ENCODE data around the gene ERC1. TPM values are rescaled to one million over a fixed set of nuclear protein-coding genes. Genes with fewer than 3 reads are reported as not detected.

ERC1 gene
- total RNA-seq, 1 donor from 2014 or later: 40.1 TPM

DNA sequence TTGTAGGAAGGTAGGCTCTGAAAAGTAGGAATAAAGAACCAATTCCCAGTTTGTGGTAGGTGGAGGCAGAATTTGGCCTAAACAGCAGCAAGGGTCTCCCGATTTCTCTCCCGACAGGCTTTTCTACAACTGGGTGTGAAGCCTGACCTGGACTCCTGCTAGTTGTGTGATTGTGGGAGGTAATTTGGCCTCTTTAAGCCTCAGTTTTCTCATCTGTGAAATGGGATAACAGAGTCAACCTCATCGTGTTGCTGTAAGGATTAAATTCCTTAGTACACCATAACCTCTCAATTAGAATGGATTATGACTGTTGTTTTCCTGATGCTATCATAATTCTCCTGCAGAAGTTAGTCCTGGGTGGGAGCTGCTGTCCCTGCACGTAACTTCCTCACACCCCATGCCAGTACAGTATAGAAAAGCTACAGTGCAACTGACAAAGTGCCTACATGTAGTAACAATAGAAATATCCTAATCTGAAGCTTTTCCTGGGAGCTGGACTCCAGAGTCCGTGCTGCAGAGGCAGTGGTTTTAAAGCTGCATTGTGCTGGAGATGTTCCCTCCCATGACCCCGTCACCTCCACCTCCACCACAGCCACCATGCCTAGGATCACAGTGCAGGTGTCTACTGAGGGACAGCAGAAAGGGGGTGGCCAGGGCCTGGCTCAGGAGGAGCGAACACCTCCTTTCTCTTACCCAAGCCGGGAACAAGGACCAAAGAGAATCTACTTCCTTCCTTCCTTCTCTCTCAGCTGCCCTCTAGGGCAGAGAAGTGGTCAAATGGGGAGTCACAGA lies 526.9 kb downstream of the ERC1 start:
- DNase-seq: no peak

DNA sequence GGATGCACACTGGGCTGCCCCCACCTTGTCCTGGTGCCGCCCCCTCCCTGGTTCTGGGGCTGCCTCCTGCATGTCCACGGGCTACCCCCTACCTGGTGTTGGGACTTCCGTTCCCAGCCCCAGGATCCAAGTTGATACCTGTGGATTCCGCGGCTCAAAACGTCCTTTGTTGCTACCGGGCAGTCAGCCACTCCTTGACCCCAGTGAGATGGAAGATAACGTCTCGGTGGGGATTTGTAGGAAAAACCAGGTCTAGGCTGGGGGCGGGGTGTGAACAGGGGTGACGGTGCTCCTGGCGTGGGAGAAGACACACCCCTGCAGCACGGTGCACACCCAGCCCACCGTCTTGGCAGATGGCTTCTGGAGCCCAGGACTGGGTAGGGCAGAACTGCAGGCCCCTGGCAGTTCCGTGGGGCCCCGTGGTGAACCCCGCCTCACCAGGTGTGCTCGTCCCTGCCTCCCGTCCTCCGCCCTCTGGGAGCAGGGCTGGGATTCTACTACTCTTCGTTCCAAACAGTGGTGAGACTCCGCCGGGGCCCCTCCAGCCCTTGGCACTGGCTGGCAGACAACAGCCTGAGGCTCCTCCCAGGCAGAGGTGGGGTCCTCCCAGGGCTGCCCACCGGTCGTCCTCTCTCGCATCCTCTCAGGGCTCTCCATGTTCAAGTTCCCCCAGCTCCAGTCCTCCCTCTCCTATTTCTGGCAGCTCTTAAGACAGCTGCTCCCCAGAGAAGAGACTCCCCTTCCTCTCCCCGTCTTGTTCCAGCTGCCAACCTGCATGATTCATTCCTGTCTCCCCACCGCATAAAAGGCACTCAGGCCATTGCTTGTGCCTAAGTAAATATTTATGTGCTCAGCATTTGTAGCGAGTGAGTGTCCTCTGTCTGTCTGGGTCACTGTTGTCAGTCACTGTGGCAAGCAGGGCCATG lies 527.8 kb downstream of the ERC1 start:
- no peak for DNase-seq

DNA sequence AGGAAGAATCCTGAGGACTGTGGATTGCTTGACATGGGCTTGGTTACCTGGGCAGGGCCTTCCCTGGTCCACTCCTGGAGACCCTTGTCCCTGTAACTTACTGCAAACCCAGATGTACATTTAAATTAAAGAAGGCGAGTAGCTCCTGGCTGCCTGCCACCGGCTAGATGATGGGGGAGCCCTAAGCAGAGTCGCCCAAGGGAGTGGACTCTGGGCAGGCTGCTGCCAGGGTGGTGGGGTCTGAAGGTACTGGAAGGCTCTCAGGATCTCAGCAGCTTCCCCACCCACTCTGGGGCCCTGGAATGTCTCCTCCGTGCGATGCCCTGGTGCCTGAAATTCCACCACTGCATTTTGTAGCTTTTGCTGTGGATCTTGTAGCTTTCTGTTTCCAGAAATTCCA lies 528.6 kb downstream of the ERC1 start:
- DNase-seq: no peak

DNA sequence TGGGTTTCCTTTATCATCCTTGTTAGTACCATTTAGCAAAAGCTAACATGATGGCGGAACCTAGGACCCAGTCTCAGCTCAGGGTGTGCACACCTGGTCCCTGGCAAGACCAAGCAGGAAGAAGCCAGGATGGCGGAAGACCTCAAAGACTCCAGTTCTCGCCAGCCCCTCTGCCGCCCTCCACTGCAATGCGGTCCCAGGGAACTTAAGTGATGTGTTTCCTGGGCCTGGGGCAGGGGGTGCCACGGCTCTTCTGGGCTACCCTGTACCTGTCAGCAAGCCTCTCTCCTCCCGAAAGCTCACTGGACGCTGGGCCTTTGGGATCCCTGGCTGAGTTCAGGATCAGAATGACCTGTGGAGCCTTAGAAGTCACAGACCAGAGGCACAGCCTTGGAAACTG lies 532.0 kb downstream of the ERC1 start:
- no peak for DNase-seq

DNA sequence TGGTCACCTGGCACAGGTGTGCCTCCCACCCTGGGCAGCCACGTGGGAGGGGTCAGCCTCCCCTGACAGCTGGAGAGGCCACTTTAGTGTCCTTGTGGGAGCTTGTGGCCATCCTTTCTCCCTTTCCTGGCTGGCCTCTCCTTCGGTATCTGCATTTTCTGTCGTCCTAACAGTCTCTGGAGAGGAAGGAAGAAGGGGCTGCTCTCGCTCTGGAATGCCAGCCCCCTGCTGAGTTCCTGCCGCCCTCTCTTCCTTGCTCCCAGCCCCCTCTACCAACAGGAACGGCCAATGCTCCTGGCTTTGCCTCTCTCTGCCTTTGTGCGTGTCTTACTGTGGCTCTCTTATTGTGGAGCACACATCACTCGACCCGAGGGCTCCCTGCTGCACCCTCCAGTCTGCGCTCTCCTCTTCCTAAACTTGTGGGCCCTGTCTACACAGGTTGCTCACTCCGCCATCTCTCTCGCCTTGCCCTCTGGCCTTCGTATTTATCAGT lies 532.6 kb downstream of the ERC1 start:
- DNase-seq: no peak

DNA sequence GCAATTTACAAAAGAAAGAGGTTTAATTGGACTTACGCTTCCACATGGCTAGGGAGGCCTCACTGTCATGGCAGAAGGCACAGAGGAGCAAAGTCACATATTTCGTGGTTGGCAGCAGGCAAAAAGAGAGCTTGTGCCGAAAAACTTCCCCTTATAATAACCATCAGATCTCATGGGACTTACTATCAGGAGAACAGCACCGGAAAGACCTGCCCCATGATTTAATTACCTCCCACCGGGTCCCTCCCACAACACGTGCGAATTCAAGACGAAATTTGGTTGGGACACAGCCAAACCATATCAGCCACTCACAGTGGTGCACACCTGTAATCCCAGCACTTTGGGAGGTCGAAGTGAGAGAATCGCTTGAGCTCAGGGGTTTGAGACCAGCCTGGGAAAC lies 534.8 kb downstream of the ERC1 start:
- DNase-seq: no peak

DNA sequence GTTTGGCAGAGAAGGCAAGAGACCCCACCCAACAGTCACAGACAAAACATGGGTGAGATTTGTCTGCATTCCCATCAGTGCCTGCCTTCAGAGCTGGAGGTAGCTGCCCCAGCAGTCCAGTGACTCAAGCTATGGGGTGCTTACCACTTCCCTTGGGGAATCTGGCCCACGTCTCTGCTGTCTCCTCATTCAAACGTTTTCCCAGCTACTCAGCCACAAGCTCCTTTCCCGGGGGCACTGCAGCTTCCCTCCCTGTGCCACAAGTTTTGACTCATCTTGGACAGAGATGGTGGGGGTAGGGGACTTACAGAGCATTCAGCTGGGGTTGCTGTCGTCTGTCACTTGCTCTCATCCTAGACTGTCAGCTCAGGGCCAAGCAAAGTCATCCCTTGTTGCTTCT lies 536.8 kb downstream of the ERC1 start:
- DNase-seq: no peak

DNA sequence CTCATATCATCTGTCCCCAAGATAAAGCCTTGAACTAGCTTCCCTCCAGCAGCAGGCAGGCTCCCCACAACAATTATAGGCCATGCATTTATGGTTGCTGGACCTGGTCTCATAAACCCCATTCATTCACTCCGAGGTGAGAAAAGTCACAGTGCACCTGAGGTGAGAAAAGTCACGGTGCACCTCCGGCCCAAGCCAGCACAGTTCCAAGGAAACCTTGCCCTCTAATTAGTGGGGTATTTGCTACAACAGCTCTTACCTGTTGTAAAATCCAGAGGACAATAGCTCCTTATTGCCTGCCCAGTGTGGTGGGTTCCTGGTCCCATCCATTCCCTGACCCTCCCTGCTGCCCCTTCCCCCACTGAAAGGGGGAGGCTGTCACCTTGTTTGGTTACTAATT lies 537.8 kb downstream of the ERC1 start:
- DNase-seq: no peak

DNA sequence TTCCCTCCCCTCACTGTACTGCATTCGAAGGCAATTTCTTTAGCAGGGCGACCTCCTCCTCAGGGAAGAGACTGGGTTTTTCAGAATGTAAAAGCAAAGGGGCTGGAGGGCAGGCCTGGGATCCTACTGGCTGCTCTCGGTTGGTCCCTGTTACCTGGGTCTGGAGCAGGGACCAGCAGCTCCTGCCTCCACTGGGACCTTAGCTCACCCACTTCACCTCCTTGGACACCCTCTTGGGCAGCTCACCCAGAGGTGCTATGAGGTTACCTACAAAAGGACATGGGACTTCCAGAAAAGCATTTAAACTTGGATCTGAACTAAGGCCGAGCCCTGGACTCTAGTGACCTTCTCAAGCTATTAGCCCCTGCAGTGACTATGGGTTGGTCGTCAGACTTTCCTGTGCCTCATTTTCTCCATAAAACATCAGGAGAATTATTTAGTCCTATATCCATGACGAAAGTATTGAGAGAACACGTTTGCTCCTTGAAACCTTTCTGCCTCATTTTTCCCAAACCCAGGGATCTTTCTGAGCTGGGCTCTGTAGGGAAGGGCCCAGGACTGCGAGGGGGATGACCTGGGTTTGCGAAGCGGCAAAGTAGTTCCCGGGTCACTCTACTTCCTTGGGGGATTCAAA lies 538.3 kb downstream of the ERC1 start:
- DNase-seq: no peak

DNA sequence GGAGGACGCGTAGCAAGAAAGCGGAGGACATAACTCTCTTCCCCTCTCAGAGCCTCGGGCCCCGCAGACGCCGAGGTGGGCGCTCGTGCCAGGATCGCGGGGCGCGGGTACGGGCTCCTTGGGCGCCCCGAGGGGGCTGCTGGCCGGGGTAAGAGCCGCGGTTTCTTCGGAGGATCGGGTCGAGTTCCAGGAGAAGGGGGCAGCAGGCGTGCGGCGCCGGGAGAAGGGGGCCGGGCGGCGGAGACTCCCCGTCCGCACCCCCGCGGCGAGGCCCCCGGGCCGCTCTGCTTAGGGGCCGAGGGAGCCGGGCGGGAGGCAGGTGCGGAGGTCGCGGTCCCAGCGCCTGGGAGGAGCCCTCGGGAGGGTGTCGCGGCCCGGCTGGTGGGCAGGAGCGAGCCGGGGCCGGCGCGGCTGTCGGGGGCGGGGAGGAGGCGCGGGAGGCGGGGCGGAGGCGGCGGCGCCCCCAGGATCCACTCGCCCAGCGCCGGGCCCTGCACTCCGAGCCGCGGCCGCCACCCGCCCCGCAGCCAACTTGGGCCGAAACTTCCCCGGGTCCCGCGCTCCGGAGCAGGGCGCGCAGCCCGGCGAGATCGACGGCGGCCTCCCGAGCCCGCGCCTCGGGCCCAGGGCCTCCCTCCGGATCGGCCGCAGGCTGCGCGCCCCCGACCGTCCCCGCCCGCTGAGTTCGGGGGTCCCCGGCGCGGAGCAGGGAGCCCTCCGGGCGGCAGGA lies 539.0 kb downstream of the ERC1 start:
- no peak for DNase-seq

DNA sequence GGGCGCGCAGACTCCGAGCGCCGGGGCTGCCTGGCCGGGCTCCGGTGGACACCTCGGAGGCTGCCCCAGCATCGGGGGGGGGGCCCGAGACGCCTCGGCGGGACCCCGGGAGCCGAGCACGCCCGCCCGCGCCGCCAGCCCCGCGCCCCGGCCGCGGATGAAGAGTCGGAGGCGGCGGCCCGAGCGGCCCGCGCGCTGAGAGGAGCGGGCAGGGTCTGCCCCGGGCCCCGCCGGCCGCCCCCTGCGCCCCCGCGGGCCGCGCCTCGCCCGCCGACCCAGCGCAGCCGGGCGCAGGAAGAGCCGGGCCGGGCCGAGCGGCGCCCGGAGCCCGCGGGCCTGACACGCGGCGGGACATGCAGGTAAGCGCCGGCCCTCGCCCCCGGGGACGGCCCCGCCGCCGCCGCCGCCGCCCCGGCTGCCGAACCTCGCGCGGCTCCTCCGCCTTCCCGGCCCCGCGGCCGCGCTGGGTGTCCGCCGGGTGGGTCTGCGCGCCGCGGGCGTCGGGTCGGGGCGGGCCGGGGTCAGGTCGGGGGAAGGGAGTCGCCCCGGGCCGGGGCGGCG lies 539.6 kb downstream of the ERC1 start:
- no peak for DNase-seq

DNA sequence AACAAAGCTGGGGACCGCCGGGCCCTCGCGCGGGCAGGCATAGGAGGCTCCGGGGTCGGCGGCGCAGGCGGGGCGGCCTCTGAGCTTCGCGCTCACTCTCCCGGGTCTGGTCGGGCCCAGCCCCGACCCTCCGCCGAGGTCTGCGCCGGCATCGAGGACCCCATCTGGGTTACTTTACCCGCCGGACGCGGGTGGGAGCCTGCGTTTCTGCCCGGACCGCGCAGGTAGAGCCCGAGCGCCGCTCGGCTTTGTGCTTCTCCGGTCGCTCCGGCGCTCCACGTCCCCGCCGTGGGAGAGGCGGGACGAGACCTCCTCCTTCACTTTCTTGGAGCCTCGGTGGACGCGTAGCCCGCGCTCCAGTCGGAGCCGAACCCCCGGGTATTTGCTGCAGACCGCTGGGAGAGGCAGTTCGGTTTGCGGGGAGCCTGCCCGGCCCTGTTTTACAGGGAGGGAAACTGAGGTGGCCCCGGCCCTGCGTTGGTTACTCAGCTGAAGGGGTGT lies 540.2 kb downstream of the ERC1 start:
- DNase-seq: no peak

DNA sequence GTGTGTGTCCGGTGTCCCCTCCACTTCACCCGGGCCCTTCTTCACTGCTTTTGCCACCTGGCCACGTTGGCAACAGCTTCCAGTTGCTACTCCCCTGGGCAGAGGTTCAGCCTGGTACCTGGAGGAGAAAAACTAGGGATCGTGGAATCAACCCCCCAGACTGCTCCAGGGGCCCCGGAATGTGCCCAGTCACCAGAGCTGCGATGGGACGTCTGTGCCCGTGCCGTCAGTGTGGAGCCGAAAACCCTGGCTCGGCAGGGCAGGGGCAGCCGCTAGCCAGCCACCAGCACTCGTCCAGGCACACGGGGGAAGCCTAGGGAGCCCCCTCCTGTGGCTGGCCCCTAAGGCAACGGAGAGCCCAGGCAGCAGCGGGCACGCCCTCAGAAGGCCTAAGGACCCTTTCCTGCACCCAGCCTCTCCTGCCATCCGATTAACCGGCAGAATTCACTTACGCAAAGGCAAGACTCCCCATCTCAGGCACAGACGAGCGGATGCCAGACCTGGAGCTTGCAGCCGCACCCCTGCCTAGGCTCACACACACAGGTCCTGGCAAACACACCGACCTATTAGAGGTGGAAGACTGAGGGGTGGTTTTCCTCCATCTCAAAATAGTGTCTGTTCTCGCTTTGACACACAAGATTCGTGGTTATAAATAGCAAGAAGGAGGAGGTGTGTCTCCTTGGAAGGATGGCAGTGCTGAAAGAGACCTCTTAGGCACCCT lies 540.8 kb downstream of the ERC1 start:
- DNase-seq: no peak

DNA sequence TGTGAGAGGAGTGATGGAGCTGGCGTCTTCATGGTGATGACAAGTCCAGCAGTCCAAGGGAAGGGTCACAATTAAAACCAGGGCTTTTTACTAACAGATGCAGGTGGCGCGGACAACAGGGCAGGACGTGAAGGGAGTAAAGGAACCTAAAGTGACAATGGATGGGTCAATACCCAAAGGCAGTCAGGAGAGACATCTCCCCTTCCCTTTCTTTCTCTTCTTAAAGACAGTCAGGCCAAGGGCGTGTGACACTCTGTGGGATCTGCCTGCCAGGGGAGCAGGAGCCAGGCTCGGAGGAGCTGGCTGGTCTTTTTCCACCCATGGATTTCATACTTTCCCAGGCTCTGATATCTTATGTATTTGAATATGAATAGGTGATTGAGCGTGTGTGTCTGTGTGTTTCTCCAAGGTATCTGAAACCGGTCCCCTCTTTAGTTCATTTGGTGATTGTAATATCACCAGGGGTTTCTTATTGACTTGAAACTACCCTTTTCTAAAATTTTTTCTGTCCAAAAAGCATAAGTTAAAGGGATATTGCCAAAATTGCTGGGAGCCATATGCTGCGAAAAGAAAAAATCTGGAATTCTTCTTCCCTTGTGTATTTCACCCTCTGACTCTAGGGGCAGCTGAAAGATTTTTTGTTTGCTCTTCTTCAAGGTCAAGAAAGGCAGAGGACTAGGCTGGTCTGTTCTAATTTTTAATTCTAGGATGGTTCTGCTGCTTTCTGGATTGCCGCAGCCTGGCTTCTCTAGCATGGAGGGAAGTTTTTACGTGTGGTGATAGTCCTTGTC lies 541.5 kb downstream of the ERC1 start:
- no peak for DNase-seq

DNA sequence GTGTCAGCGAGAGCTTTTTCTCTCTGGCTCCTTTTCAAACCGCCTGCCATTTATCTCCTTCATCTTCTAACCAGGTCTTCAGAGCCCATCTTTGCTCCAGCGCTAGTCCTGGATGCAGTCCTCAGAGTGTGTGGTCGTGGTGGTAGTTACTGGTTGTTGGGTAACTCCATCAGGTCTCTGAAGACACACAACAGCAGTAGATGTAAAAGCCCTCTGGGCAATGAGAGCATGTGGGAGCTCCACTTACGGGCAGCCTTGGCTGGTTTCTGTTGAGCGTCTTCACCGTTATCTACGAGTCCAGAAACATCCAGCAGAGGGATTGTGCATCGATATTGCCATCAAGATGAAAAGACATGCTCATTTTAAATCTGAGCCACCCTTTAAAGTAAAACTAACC lies 542.2 kb downstream of the ERC1 start:
- no peak for DNase-seq

DNA sequence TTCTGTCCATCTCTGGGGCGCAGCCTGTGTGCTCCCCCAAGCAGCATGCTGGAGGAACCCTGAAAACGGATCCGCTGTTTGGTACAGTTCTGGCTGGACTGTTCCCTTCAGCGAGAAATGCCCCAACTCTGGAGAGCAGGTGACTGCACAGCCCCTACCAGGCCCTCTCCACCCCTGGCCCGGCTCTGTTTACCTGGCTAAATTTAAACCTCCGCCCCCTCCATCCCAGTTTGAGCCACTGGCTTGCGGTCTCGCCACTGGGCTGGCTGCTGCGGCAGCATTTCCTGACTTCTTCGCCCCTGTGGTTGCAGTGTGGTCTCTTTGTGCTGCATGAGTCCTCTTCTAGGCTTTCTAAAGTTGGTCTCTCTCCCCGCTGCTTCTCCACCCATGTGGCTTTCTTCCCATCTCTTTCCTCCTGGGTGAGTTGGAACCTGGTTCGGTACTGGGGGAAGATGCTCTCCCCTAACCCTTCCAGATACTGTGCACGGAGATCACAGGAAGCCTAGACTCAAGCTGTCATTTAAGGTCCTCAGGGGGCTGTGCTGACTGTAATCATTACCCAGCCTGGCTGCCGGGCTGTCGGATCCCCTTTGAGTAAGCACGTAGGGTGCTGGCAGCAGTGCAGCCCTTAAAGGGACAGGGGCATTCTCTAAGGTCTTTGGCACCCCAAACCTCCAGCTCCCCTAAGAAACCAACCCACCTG lies 542.7 kb downstream of the ERC1 start:
- no peak for DNase-seq

DNA sequence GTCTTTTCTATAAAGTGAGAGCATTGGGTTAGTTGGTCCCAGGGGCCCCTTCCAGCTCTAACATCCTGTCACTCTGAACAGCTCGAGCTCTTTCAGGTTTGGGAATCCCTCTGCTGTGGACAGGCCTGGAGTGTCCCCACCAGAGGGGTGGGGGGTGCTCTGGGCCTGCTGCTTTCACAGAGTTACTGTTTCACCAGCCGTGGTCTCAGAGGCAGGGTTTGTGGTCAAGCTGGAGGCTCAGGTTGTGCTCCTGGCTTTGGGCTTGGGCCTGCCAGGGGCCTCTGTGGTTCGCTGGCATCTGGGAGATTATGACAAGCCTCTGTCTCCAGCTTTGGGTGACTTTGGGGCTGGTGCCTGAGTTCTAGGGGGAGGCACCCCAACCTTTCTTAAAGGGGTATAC lies 543.7 kb downstream of the ERC1 start:
- no peak for DNase-seq

DNA sequence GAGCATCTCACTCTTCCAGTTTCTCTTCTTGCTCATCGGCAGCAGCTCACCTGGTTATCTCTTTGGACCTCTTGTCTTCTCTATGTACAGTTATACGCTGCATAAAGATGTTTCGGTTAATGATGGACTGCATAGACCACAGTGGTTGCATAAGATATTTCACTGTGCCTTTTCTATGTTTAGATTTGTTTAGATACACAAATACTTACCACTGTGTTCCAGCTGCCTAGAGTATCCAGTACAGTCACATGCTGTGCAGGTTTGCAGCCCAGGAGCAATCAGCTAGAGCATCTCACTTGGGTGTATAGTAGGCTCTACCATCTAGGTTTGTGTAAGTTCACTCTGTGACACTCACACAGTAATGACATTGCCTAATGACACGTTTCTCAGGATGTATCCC lies 545.8 kb downstream of the ERC1 start:
- no peak for DNase-seq

DNA sequence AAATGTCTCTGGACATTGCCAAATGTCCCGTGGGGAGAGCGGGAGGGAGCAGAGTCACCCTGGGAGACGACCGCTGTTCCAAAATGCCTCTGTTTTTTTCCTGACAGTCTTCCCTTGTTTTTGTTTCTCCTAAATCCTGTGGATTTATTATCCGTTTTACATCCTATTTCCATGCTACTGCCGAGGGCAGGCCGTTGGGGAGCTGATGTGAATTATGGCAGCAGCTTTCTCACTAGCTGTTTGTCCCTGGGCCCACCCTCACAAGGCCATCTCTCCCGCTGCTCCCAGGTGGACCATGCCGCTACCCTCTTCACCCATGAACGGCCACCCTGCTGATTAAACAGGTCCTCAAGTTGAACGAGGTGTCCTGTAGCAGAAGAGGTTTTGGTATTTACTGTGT lies 548.1 kb downstream of the ERC1 start:
- no peak for DNase-seq

DNA sequence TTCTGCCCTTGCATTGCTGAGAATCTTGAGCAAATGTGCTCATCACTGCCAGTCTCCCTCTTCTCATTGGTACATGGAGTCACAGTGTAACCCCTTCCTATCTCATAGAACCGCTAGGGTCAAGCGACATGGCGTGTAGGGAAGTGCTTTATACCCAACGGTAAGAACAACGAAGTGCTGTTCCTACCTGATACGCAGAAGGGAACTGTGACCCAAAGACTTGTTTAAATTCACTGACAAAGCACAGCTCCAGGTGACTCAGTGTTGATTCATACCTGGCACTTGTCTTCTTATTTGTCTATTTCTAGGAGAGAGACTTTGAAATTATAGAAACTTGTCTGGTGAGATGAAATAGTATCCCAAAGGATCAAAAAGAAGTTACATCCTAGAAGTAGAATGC lies 549.7 kb downstream of the ERC1 start:
- no peak for DNase-seq

Data from skin of body (tissue), 2 donors.